GM21390 (cell line): ENCODE results near the gene MINDY3.

Source experiments
- ATAC-seq: cut with Tn5 transposase; IDR thresholded peaks from one replicate; pipeline ENCODE4 v1.9.1; 2021; ENCODE audit not compliant: unreplicated experiment

Gene MINDY3

GRCh38 chr10:15739254-15739970 lies 120.9 kb downstream of the MINDY3 start:
- no peak for ATAC-seq

- ATAC-seq, result no peak
These were observed 121.9 kb downstream of the MINDY3 start for GRCh38 chr10:15738270-15738925.

GRCh38 chr10:15737656-15738055 lies 122.7 kb downstream of the MINDY3 start:
- ATAC-seq, result no peak

- ATAC-seq, result no peak
These were observed 124.5 kb downstream of the MINDY3 start for GRCh38 chr10:15735763-15736162.

GRCh38 chr10:15730341-15730740 lies 130.0 kb downstream of the MINDY3 start:
- ATAC-seq, result no peak

- no peak for ATAC-seq
These were observed 130.4 kb downstream of the MINDY3 start for GRCh38 chr10:15729890-15730289.
